GM12874 (cell line): Measurements from ENCODE around the gene CLASP1.

Experiments
- CTCF ChIP-seq: IDR thresholded peaks from 2 replicates; pipeline ENCODE4 v1.5.1; 2011; ENCODE audit warnings: low read depth, mild to moderate bottlenecking, control low read depth, low read length, moderate library complexity; ENCODE audit not compliant: insufficient read depth

CLASP1 gene

GRCh38 chr2:121491518-121491917, 157.7 kb downstream of the CLASP1 start:
- no peak for TF ChIP-seq CTCF

GRCh38 chr2:121490584-121491133, 158.6 kb downstream of the CLASP1 start:
- no peak for TF ChIP-seq CTCF

DNA sequence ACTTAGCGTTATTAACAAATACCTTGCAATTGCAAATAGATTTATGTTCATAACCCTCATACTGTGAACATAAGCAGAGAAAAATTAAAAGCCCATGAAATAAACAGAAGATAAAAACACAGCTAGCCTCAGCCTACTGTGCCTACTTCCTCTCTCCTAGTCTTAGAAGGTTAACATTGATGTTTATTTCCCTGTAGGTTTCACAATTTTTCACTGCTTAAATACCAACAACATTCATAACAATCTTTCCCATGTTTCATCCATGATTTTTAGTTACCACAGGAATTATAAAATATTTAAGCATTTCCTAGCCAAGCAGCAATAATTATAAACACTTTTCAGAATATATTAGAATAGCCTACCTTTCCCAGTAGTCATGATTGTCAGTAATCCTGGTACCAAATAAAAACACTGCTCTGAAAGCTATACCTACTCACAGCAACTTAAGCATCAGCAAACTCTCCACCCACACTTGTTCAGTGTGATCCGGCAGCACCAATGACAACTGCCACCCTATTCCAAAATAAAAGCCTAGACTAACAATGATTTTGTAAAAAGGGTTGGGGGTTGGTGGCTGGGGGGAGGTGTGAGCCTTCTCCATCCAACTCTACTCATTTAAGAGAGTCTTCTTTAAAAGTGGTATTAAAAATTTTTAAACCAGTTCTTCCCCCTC, 159.2 kb downstream of the CLASP1 start:
- TF ChIP-seq CTCF = no peak

GRCh38 chr2:121489284-121489683, 160.0 kb downstream of the CLASP1 start:
- TF ChIP-seq CTCF = no peak

GRCh38 chr2:121486191-121486790, 163.0 kb downstream of the CLASP1 start:
- TF ChIP-seq CTCF = no peak

- no peak for TF ChIP-seq CTCF
Measured at GRCh38 chr2:121485039-121485438, 164.2 kb downstream of the CLASP1 start.

DNA sequence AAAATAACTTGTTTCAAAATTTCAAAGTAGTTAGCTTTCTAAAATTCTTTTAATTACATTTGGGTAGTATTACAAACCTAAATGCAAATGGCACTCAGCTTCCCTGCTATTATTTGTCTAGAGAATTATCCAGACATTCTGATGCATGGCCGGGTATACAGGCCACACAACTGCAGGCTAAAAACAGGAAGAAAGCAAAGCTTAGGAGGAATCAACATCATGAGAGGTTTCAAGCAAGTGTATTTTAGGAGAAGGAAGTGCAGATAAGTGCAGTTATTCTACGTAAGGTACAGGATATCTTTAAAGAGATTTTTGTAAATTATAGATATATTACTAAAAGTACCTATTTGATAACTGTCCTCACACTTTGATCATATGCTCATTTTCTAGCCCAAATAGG, 165.4 kb downstream of the CLASP1 start:
- TF ChIP-seq CTCF = no peak
